GM21367 (cell line): ENCODE measurements around the gene RAP2A.
A peak's percentile ranks its signal among the peaks of the same experiment; 100 is the strongest.

Experiments
- ATAC-seq: cut with Tn5 transposase; IDR thresholded peaks from one replicate; pipeline ENCODE4 v1.9.1; 2021; ENCODE audit not compliant: unreplicated experiment

Gene RAP2A

GRCh38 chr13:97422118-97423054 lies 11.6 kb upstream of the RAP2A start:
- no peak for ATAC-seq

DNA sequence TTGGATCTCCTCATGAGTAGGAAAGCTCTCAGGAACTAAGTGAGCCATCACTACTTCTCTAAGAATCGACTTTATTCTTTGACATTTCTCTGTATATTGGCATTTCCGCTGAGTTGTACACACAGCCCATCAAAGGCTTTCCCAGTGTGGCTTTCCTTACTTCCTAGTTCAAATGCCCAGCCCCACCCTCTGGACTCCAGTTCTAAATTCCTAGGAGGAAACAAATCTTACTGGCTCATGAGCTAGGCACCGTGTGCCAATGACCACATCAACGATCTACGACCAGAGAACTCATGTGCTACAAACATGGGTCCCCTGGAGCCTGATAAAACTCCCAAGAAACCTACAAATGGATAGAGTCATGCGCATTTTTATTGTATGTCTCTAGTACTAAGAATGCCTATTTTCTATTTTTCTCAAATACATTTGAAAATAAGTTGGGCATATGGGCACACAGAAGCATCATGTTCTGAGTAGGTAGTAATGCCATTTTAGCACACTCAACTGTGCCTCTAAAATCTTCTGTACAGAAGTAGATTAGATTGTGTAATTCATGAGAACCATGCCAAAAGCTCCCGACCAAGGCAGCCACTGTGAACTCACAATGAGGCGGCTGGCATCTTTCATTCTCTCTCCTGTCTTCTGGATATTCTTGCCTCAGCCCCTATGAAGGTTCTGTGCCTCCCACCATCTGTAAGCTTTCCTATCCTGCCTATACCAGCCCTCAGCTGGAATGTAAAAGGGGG lies 10.5 kb upstream of the RAP2A start:
- no peak for ATAC-seq

GRCh38 chr13:97425590-97425989 lies 8.4 kb upstream of the RAP2A start:
- ATAC-seq: no peak

DNA sequence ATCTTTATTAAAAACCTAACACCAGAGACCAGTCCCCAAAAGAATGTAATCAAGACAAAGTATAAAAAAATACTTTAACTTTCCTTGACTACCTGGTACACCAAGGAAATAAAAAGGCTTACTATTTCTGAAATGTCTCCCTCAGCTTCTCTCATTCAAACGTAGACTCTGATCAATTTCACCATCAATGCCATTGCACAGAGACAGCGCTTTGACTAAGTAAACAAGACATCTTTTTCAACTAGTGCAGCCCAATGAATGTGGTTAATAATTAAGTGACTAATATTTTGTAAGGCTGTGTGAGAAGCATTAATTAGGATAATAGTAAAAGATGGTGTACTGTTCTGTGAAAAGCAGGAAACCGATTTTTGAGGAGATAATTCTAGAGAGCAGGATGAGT lies 7.3 kb upstream of the RAP2A start:
- no peak for ATAC-seq

DNA sequence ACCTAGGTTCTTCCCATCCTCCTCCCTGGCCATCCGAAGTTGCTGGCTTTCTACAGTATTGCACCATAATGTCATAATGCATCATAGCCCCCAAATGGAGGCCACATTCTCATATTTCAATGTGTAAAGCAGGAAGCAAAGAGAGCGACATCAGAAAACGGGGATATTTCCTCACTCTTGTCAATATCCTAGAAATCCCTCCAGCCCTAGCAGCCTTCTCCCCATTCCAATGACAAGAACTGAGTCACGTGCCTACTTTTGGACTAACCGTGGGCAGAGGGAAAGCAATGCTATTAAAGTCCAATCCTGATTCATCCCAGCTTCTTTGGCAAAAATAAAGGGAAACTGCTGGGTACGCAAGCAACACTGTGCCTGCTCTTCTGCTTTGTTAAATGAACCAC lies 4.3 kb upstream of the RAP2A start:
- no peak for ATAC-seq

DNA sequence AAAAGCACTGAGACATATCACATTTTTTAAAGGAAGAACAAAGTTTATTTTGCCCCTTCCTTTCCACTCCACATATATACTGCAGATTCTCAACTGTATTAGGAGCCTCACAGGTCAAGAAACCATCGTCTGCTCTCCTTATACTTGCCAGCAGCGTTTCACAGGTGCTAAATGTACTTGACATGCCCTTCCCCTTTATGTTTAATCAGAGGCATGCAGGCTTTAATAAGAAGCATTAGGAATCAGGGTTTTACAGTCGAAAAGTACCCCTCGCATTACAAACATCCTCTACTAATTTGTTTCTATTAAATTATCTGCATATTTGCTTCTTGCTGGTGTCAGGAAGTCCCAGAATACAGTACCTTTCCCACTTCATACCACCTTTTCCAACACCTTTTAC lies 3.7 kb upstream of the RAP2A start:
- ATAC-seq: no peak

GRCh38 chr13:97431171-97431764 lies 2.7 kb upstream of the RAP2A start:
- no peak for ATAC-seq

DNA sequence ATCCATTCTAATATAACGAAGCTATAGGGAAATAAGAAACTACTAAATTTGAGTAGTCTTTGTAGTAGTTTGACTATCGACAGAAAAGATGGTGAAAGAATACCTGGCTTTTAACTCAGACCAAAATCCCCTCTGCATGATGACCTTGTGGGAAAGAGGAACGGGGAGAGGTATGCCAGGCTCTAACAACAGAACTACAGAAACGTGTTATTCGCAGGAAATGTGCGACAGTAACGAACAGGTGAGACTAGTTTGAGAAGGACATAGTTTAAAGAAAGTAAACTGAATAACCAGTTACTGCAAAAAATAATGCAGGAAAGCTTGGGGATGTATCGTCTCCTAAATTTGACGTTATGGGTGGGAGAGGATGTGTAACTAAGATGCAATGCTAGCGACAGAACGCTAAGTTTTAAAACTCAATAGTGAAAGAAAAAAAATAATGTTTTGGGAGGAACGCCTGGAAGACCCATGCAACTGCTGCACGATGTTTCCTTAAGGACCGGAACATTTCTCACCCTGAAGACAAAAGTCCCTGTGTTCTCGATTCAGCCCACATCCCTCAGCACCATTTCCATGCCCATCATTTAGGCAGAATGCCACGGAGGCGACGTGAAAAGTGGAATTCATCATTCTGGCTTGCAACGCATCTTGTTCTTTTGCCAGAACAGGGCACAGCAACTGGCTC lies 1.6 kb upstream of the RAP2A start:
- ATAC-seq: no peak

DNA sequence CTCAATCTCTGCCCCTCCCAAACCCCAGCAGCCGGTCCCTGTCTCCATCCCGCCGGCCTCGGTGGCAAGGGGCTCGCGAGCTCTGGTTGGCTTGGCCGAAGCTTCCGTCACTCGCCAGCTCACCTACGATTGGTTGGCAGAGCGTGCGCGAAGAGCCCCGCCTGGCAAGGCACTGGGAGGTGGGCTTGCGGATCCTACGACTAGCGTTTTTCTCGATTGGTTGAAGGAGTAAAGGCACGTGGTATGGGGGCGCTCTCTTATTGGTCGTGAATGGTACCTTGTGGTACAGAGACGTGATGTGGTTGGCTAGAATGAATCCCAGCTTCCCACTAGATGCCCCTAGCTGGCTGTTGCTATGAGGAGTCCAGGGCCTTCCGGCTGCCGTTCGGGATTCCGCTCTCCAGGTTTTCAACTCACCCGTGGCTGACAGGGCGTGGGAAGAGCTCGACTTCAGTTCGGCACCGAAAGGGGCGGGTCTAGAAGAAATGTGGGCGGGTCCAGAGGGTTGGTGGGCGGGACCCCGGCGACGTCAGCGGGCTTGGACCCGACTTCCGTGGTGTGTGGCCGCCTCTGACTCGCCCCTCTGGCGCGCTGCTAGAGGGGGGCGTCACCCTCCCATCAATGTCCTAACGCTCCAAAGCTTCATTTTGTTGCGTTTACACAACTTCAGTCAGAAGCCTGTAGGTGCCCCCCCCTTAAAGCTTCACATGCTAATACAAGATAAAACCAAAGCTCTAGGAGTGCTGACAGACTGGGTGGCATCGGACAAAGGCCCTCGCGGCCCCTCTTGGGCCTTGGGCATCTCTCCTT lies 847 bp upstream of the RAP2A start:
- ATAC-seq: peak; percentile 80

GRCh38 chr13:97434397-97435201 lies 630 bp downstream of the RAP2A start:
- peak; percentile 0 for ATAC-seq

- no peak for ATAC-seq
These were observed 1.4 kb downstream of the RAP2A start for GRCh38 chr13:97435323-97435722.

GRCh38 chr13:97435794-97436193 lies 1.8 kb downstream of the RAP2A start:
- ATAC-seq: no peak

DNA sequence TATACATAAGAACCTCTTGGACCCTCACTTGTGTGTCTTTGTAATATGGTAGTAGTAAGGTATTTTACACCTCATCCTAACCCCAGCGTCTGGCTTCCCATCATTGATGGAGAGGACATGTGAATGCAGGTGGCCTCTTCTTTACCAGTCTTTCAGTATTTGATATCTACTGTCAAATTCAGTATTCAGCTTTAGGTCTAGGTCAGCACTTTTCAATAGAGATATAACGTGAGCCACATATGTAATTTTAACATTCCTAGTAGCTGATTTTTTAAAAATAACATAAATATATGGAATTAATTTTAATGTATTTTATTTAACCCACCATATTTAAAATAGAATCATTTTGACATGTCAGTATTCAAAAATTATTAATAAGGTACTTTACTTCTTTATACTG lies 2.9 kb downstream of the RAP2A start:
- no peak for ATAC-seq

DNA sequence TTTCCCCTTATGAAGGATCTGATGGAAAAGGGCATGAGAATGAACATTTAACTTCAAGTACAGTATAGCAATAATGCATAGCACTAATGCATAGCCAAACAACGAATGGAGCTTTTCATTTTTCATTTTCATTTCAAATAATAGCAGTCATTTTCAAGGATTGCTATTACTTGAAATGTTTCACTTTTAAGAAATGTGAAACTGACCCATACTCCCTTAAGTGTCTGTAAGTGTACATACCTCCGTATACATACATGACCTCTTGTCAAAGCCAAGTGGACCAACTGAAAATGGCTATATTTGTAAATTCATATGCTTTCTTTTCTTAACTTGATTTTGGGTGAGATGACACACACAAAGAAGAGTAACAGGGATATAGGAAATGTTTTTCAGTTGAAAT lies 3.8 kb downstream of the RAP2A start:
- ATAC-seq: no peak

GRCh38 chr13:97438856-97439595 lies 5.1 kb downstream of the RAP2A start:
- ATAC-seq: no peak

- ATAC-seq: no peak
These were observed 6.7 kb downstream of the RAP2A start for GRCh38 chr13:97440598-97441170.

GRCh38 chr13:97441368-97441767 lies 7.4 kb downstream of the RAP2A start:
- peak; percentile 45 for ATAC-seq

DNA sequence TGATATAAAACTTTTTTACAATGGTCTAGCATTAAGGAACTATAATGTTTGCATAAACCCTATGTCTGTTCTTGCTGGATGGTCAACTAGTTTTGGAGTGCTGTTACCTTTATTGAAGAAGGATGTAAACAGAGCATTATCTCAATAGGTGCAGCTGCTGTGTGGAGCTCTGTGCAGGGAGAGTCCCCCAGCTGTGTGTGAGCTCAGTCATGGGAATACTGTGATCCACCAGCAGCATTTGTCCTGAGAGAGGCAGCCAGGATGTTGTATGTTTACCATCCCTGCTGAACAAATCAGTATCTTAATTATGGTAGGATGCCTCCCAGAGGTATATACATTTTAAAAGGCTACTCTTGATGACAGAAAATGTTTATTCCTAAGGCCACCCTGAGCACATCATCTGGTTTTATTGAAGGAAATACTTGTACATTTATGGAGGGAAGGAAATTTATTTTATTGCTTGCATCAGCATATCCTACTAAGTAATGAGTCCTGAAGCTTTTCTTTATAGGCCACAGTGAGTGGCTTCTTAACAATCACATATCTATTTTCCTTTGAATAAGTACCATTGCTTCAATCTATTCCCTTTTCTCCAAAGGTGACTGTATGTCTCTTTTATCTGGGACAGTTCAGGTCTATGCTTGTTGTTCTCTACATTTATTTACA lies 11.7 kb downstream of the RAP2A start:
- no peak for ATAC-seq
